ENCODE measurements around the gene H3-3A.

- no peak for TF ChIP-seq CTCF (IDR thresholded peaks at IDR 0.05)
- TF ChIP-seq POLR2A (IDR thresholded peaks at IDR 0.05) = no peak
Observed at GRCh38 chr1:226117330-226117729, 54.8 kb downstream of the H3-3A start.

Data from suprapubic skin (tissue), 3 donors.